GM12865 (cell line): ENCODE measurements around the gene GIT1.

Experiments
- DNase-seq: peaks from one replicate; pipeline ENCODE4 v3.0.0; 2010; ENCODE audit warnings: low read depth
- H3K4me3 ChIP-seq: 2 replicates; pipeline ENCODE4 v1.5.1; 2011; ENCODE audit warnings: mild to moderate bottlenecking, low read depth, low read length, control low read depth
- TF ChIP-seq, protein P1 (sequence below): IDR thresholded peaks from 2 replicates; pipeline ENCODE4 v1.5.1; 2011; ENCODE audit warnings: low read length, control low read depth, low read depth, inconsistent platforms; ENCODE audit not compliant: insufficient read depth; ENCODE audit errors: missing control alignments

Gene GIT1, protein sequence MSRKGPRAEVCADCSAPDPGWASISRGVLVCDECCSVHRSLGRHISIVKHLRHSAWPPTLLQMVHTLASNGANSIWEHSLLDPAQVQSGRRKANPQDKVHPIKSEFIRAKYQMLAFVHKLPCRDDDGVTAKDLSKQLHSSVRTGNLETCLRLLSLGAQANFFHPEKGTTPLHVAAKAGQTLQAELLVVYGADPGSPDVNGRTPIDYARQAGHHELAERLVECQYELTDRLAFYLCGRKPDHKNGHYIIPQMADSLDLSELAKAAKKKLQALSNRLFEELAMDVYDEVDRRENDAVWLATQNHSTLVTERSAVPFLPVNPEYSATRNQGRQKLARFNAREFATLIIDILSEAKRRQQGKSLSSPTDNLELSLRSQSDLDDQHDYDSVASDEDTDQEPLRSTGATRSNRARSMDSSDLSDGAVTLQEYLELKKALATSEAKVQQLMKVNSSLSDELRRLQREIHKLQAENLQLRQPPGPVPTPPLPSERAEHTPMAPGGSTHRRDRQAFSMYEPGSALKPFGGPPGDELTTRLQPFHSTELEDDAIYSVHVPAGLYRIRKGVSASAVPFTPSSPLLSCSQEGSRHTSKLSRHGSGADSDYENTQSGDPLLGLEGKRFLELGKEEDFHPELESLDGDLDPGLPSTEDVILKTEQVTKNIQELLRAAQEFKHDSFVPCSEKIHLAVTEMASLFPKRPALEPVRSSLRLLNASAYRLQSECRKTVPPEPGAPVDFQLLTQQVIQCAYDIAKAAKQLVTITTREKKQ

DNA sequence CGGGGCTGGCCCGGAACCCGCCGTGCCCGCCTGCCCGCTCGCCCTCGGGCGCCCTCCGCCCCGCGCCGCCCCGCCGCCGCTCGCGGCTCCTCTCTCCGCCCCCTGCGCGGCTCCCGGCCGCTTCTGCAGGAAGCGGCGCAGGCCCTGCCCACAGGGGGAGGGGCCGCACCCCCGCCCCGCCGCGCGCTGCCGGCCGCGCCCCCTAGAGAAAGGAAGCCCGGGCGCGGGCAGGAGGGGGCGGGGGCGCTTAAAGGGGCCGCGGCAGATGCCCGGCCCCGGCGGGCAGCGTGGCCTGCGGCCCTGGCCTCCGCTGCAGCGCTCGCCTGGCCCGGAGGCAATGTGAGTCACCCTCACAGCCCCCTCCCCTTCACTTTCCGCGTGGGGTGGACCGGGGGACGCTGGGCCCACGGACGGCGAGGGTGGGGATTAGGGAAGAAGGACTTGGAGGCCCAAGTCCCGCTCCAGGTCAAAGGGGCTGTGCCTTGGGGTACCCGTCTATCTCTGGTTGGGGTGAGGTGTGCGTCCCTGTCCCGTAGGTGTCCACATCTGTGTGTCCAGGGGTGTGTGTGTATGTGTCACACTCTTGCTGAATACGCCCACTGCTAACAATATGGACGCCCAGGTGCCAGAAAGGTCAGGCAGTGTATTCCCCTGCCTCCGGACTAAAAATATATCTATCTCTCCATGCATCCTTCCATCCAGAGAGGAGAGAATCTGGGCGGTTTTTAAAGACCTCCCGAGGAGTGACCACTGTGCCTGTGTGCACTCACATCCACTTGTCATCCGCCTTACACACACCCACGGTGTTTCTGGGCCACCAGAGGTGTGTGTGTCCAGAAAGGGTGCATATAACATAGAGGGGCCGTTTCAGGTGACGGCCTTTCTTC is at the start of gene GIT1:
TSS of gene GIT1 (minus strand) at position 125 of the 887 bp plus-strand sequence. CDS start 270 bp downstream, outside the sequence.
- peak within 1 kb of the TSS; percentile 63 for H3K4me3 ChIP-seq
- TF ChIP-seq, protein P1, sequence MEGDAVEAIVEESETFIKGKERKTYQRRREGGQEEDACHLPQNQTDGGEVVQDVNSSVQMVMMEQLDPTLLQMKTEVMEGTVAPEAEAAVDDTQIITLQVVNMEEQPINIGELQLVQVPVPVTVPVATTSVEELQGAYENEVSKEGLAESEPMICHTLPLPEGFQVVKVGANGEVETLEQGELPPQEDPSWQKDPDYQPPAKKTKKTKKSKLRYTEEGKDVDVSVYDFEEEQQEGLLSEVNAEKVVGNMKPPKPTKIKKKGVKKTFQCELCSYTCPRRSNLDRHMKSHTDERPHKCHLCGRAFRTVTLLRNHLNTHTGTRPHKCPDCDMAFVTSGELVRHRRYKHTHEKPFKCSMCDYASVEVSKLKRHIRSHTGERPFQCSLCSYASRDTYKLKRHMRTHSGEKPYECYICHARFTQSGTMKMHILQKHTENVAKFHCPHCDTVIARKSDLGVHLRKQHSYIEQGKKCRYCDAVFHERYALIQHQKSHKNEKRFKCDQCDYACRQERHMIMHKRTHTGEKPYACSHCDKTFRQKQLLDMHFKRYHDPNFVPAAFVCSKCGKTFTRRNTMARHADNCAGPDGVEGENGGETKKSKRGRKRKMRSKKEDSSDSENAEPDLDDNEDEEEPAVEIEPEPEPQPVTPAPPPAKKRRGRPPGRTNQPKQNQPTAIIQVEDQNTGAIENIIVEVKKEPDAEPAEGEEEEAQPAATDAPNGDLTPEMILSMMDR = peak; percentile 0
- peak; percentile 90 for DNase-seq

DNA sequence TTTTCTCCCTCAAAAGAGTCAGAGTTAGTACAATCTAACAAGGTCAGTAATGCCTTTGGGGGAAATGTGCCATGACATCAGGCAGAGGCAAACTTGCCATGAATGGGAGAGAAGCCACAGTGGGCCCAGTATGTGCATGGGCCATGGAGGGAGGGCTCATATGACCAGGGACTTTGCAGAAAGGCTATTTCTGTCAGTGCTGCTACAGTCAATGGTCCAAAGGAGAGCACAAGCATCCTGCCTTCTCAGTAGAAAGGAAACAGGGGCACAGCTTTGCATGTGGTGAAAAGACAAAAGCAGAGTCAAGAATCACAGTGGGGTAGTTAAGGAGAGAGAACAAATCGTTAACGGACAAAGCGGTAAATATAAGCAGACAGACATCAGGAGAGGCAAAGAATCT is 44.4 kb upstream of the GIT1 start:
- H3K4me3 ChIP-seq = no peak overlapping the region
- no peak for DNase-seq
- TF ChIP-seq, protein P1 = no peak

DNA sequence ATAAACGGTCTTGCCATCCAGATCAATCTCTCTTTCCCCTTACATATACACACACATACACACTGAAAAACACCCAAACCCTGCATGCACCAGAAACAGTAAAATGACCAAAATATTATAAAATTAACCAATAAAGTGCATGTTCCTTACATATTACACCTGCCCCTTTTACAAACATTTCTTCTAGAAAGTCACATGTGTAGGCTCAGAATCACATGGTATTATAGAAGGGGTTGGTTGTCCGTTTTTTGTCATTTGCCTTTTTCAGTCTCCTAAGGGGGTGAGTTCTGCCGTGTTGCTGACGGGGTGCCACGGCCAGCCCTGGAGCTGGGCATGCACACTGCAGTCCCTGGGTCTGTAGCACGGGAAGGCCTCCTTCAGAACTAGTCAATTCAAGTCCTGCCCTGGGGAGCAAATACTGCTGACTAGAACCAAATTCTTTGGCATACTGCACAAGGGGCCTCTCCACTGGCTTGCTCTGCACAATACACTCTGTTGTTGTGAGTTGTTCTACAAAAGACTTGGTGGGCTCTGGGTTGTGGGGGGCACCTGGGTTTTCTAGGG is 41.3 kb upstream of the GIT1 start:
- DNase-seq = no peak
- H3K4me3 ChIP-seq = no peak overlapping the region
- TF ChIP-seq, protein P1 = no peak

DNA sequence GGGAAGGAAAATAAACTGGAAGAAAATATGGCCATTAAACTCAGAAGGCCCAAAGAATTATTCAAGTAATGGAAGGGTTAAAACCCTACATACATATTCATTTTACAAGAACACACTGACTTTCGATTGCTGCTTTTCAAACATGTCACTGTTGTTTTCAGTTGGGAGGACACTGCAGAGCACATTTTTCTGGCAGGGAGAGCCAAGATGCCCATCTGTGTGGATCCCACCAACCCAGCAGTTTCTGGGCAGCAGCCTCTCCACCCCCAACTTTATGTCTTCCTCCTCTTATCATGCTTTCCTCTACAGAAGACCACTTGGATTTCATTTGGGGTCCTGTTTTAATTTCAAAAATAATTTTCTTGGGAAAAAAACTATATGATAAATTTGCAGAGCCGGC is 40.4 kb upstream of the GIT1 start:
- H3K4me3 ChIP-seq = no peak overlapping the region
- TF ChIP-seq, protein P1 = no peak
- no peak for DNase-seq

DNA sequence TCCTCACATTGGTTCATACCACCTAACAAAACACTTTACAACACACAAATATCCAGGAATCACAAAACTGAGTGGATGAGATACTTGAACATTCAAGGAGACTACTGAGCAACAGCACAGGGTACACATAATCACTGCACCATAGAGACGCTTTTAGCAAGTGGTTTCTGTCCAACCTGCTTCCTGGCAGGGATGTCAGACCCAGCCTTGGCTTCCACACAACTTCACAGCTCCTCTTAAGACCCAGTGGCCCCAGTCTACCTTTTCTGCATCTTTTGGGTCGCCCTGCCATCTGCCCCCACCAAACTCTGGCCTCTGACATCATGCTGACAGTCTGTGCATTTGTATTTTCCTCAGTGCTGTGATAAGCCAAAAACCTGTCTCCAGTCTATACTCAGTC is 39.2 kb upstream of the GIT1 start:
- no peak for DNase-seq
- H3K4me3 ChIP-seq = no peak overlapping the region
- TF ChIP-seq, protein P1 = no peak

DNA sequence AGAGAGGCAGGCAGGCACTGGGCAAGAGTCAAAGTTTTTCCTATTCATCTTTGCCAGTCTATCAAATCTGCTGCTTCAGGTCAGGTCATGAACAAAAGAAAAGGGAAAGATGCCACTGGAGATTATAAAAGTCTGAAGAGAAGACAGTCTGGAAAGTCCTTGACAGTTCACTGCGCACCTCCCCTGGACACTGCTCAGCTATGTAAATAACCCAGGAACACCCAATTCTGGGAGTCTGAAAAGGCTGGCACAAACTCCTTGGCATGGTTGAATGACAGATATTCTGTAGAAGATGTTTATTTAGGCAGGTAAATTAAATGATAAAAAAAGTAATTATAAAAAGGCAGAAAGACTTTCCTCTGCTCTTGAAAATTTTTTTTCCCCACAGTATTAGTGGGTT is 38.5 kb upstream of the GIT1 start:
- TF ChIP-seq, protein P1 = no peak
- H3K4me3 ChIP-seq = no peak overlapping the region
- no peak for DNase-seq
